Colonic mucosa (tissue), 4 donors: ENCODE measurements around the gene PLAC9. TPM values are rescaled to one million over a fixed set of nuclear protein-coding genes. Genes with fewer than 3 reads are reported as not detected.

ENCODE experiments used
- DNase-seq: peaks from one replicate; pipeline ENCODE4 v3.0.0-alpha.2; 2020
- H3K27ac ChIP-seq: fragments of 200-600 bp; one replicate; pipeline ENCODE4 v1.8.0; 2021
- H3K27me3 ChIP-seq: fragments of 200-600 bp; one replicate; pipeline ENCODE4 v1.8.0; 2021
- H3K36me3 ChIP-seq: fragments of 200-600 bp; one replicate; pipeline ENCODE4 v1.8.0; 2021
- H3K4me1 ChIP-seq: fragments of 200-600 bp; one replicate; pipeline ENCODE4 v1.8.0; 2021; ENCODE audit warnings: mild to moderate bottlenecking
- H3K4me3 ChIP-seq: fragments of 200-600 bp; one replicate; pipeline ENCODE4 v1.8.0; 2021
- H3K9ac ChIP-seq, 2 donors: one replicate each; pipeline ENCODE4 v1.7.0; 2013; ENCODE audit warnings: control low read depth in 2 of 2, low read depth in 2 of 2, low read length in 2 of 2
- H3K9me3 ChIP-seq: fragments of 200-600 bp; one replicate; pipeline ENCODE4 v1.8.0; 2021
- CTCF ChIP-seq: fragments of 200-600 bp; IDR thresholded peaks from one replicate; pipeline ENCODE4 v1.8.0; 2022; ENCODE audit warnings: antibody characterized with exemption, mild to moderate bottlenecking
- intact Hi-C: fragments of 100-400 bp; cut with DNase I; formaldehyde crosslinking; loops from one replicate; pipeline ENCODE4 v1.14.1; 2022
- total RNA-seq, 2 donors: library from RNA; stranded (reverse); fragmentation: NEBNext Ultra II Directional in 1 of 2; extraction: Animal tissue kit (Norgen Biotek cat#: 25700) in 1 of 2; gene quantifications; one replicate each; pipeline ENCODE4 v1.2.1, GENCODE V29; 2021
- donor health status: healthy.
- donor health status: DM: no; HTN: no; CAD: no.
- donor health status: DM: no; HTN: no; CAD: no.

Gene PLAC9
- total RNA-seq, 2 donors from 2014 or later = 3.9 to 6.0 TPM

DNA sequence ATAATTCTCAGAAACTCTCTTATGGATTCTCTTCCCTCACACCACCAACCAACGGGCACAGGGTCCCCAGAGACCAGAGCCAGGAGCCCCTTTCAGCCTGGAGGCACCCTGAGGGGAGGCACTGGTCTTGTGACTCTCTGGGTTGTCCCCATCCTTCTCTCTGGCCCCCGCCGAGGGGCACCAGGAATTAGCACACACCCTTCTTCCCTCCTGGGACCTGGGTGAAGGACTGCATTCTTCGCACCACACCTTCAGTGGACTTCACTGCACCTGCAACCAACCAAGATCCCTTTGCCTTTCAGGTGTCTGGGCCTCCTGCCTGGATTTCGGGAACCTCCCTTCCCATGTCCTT, 22.1 kb downstream of the PLAC9 start:
- no peak for DNase-seq
- Histone ChIP-seq H3K36me3 (peaks cover 19% of the 10 kb centered on the region), H3K4me1 (no peaks in the 10 kb centered on the region)

GRCh38 chr10:80154978-80155695, 22.6 kb downstream of the PLAC9 start:
- no peak overlapping the region for H3K27ac ChIP-seq
- no peak for TF ChIP-seq CTCF
- no peak overlapping the region for H3K9ac ChIP-seq
- no peaks in the 10 kb centered on the region for H3K27me3 ChIP-seq
- H3K9me3 ChIP-seq = no peaks in the 10 kb centered on the region
- intact Hi-C loops = no loop called here
- H3K4me3 ChIP-seq = no peak overlapping the region
- no peak for DNase-seq
- H3K4me1 ChIP-seq = no peaks in the 10 kb centered on the region
- peaks cover 19% of the 10 kb centered on the region for H3K36me3 ChIP-seq

More for the DNA sequence above, 22.1 kb downstream of the PLAC9 start:
- intact Hi-C loops = no loop called here
- H3K9me3 ChIP-seq = no peaks in the 10 kb centered on the region
- H3K27me3 ChIP-seq = no peaks in the 10 kb centered on the region
- TF ChIP-seq CTCF = no peak
- H3K27ac ChIP-seq = no peak overlapping the region
- H3K4me3 ChIP-seq = no peak overlapping the region
- H3K9ac ChIP-seq = no peak overlapping the region

DNA sequence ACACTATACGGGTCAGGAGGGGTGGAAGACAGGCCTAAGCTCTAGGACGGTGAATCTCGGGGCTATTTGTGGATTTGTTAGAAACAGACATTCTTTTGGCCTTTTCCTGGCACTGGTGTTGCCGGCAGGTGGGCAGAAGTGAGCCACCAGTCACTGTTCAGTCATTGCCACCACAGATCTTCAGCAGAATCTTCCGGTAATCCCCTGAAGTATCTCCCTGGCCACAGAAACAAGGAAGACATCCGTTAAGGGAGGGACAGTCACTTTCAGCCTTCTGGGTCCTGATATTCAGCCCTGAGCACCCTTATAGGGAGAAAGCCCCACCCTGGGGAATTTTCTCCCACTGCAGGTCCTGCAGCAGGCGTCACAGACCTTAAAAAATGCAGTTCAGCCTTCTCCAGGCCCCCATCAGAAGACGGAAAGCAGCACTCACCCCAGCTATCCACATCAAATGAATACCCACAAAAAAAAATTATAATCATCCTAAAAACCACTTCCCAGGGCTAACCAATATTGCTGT, 23.2 kb downstream of the PLAC9 start:
- intact Hi-C loops = no loop called here
- DNase-seq = no peak
- peaks cover 19% of the 10 kb centered on the region for H3K36me3 ChIP-seq

DNA sequence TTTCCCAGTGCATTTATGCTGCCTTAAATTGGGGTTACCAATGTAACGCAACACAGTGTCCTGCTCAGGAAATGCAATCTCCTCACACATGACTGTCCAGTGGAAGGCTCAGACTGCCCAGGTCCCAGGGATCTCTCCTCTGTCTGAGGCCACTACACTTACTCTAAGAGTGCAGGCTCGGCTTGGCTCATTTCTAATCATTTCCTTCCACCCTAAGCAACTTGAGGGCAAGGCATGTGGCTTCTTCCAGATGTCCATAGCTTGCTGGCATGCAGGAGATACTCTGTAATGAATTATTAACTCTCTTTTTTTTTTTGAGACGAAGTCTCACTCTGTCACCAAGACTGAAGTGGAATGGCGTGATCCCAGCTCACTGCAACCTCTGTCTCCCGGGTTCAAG, 23.7 kb downstream of the PLAC9 start:
- H3K9ac ChIP-seq = no peak overlapping the region
- peaks cover 19% of the 10 kb centered on the region for H3K36me3 ChIP-seq
- intact Hi-C loops = no loop called here
- H3K4me1 ChIP-seq = no peaks in the 10 kb centered on the region
- TF ChIP-seq CTCF = no peak
- no peak overlapping the region for H3K27ac ChIP-seq
- H3K4me3 ChIP-seq = no peak overlapping the region
- H3K27me3 ChIP-seq = no peaks in the 10 kb centered on the region
- H3K9me3 ChIP-seq = no peaks in the 10 kb centered on the region
- DNase-seq = no peak

More for the DNA sequence above, 23.2 kb downstream of the PLAC9 start:
- H3K9ac ChIP-seq = no peak overlapping the region
- no peak overlapping the region for H3K27ac ChIP-seq
- H3K27me3 ChIP-seq = no peaks in the 10 kb centered on the region
- H3K4me1 ChIP-seq = no peaks in the 10 kb centered on the region
- TF ChIP-seq CTCF = no peak
- H3K9me3 ChIP-seq = no peaks in the 10 kb centered on the region
- no peak overlapping the region for H3K4me3 ChIP-seq

DNA sequence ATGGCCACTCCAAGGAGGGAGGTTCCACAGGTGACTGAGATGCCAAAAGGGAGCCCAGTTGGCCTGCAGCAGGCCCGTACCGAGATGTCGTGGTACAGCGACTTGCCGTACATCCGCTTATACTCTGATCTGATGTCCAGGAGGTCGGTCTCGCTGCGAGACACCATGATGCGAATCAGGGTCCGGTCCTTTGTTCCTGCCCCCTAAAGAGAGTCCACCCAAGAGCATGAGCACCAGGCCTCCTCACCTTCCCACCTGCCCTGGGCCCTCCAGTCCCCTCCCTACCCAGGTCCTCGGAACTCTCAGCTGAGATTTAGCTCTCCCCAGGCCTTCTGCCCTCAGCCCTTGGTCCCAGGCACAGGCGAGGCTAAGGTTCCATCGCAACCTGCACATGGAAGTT, 25.0 kb downstream of the PLAC9 start:
- Histone ChIP-seq H3K36me3 (peaks cover 28% of the 10 kb centered on the region), H3K4me3 (no peak overlapping the region), H3K9me3 (no peaks in the 10 kb centered on the region), H3K4me1 (no peaks in the 10 kb centered on the region), H3K27ac (no peak overlapping the region), H3K27me3 (no peaks in the 10 kb centered on the region), H3K9ac (no peak overlapping the region)
- no peak for TF ChIP-seq CTCF
- no peak for DNase-seq
- intact Hi-C loops = no loop called here
